GM08714 (cell line): ENCODE results near the gene WNT11.

Source experiments
- H3K4me3 ChIP-seq: fragments of 200-500 bp; sonication (Bioruptor generic); 2 replicates; pipeline ENCODE4 v1.5.1; 2014; ENCODE audit warnings: mild to moderate bottlenecking, low read length, inconsistent platforms
- ZNF274 ChIP-seq: IDR thresholded peaks from 2 replicates; pipeline ENCODE4 v1.6.1; 2012; ENCODE audit warnings: mild to moderate bottlenecking, low read depth, low read length

Gene WNT11

GRCh38 chr11:76218449-76219178 lies 12.3 kb upstream of the WNT11 start:
- no peak for TF ChIP-seq ZNF274
- no peak overlapping the region for H3K4me3 ChIP-seq

DNA sequence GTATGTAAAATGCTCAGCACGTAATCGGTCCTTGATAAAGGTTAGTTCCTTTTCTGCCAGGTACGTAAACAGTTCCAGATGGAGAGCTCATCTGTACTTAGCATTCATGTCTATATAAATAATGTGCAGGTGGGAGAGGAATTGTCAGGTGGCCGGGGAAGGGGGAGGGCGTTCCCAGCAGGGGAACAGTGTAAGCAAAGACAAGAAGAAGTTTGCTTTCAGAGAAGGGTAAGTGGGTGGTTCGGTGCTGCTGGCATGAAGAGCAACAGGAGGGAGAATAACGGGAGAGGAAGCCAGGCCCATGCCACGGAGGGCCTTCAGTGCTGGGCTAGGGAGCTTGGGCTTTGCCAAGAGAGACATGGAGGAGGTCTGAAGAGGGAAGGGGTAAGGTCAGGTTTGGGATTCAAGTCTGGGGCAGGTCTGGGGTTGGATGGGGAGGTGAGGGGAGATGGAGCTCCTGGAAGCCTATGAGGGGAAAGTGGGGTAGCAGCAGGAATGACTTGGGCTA lies 11.4 kb upstream of the WNT11 start:
- H3K4me3 ChIP-seq = no peak overlapping the region
- TF ChIP-seq ZNF274 = no peak

GRCh38 chr11:76216536-76217325 lies 10.4 kb upstream of the WNT11 start:
- no peak for TF ChIP-seq ZNF274
- no peak overlapping the region for H3K4me3 ChIP-seq

- no peak for TF ChIP-seq ZNF274
- no peak overlapping the region for H3K4me3 ChIP-seq
Measured at GRCh38 chr11:76215941-76216340, 9.6 kb upstream of the WNT11 start.

DNA sequence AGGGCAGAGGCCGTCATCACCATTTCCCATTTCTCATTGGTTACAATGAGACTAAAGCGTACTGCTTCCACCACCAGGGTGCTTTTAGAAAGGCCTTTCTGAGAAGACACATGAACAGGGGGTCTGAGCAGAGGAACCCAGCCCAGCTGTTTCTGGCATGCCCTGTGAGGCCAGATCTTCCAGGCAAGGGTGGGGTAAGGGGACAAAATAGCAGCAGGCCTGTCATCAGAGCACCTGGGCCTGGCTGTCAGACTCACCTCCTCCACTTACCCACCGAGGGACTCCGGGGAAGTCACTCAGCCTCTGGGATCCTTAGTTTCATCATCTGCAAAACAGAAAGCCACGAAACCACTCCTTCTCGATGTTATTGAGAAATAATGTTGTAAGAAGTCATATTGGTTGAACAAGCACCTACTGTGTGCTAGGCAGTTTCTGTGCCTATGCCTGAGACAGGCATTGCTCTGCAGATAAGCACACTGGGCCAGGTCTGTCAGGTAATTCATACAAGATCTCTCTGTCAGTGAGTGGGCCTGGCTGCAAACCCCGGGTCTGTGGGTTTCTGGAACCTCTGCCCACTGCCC lies 8.8 kb upstream of the WNT11 start:
- TF ChIP-seq ZNF274 = no peak
- no peak overlapping the region for H3K4me3 ChIP-seq

DNA sequence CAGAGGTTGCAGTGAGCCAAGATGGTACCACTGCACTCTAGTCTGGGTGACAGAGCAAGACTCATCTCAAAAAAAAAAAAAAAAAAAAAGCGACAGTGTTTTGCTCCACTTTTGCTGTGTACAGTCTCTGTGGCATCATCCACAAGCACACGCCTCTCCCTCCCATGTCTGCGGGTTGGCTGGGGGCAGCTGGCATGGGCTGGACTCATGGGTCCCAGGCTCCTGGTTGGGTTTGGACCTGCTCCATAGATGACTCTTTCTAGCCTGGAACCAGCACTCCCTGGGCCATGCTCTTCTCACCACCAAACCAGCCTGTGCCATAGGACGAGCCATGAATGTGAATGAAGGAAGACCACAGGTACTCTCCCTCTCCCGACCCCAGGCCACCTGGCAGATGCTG lies 7.9 kb upstream of the WNT11 start:
- no peak for TF ChIP-seq ZNF274
- no peak overlapping the region for H3K4me3 ChIP-seq

GRCh38 chr11:76212086-76213035 lies 6.1 kb upstream of the WNT11 start:
- TF ChIP-seq ZNF274 = no peak
- H3K4me3 ChIP-seq = no peak overlapping the region

DNA sequence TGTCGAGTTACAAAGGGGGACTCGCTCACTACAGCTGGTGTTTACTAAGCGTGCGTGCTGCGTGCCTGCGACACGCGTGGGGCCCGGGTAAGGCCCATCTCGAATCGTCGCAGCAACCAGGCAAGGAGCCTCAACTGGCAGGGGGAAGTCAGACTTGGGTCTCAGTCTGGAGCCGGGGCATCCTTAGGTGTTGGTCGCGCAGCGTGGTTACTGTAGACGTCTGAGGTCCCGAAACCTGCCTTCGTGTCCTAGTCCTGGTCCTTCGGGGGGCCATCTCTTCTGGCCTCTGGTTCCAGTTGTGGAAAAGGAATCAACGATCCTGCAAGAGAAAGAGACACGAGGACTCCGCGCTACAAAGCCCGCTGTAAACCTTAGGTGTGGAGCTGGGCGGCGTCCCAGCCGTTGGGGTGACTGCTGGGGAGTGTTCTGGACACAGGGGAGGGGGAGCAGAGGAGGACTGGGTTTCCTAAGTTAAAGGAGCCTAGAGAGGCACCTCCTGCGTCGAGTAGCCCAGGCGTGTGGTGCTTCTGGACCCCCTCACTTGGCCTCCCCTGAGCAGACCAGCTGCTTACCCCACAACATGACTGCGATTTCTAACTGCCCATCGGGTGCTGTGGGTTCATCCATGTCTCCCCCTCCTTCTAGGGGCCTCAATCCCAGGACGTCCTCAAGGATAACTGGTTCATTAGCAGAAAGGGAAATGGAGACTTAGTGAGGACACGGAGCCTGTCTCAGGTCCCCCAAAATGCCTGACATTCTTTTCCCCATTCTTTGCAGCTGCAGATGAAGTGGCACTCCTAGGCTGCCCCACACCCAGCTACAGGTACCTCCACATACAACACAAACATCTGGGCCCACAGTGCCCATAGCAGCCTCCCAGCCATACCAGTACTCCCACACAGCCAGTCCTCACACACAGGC lies 4.9 kb upstream of the WNT11 start:
- TF ChIP-seq ZNF274 = no peak
- H3K4me3 ChIP-seq = no peak overlapping the region

DNA sequence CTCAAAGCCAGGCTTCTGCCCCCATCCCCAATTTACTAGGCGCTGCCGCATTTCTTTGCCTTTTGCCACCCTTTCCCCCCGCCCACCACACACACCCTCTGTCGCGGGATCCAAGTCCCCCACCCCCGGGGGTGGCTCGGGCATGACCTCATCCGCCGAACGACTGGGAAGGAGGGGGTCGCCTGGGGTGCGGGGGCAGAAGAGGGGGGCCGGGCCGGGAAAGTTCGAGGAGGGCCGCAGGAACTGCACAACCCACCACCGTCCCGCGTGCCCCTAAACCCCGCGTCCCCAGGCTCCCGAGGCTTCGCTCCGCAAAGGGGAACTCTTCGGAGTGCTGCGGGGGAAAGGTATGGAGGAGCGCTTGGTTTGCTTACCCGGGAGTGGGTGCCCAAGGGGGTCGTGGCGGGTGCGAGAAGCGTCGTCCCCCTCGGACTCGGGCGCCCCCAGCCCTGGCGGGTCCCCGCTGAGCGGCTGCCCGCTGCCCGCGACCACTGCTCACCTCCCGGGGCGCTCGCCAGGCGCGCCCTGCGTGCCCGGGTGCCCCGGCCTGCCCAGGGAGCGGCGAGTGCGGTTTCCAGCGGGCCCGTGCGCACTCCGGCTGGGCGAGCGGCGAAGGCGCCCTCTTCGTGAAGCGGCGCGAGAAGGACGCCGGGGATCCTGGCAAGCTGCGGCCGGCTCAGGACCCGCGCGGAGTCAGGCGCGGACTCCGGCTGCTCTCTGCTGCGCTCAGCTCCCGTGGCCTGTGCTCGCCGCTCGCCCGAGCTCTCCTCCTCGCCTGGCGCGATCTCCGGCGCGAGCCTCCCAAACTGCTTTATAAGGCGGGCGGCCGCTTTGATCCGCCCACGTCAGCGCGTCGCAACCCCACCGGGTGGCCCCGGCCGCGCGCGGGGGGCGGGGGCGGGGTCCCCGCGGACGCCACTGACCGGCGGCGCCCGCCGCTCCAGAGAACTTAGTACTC lies 4.0 kb upstream of the WNT11 start:
- H3K4me3 ChIP-seq = no peak overlapping the region; the same call in 1 of the 2 replicates
- TF ChIP-seq ZNF274 = no peak

GRCh38 chr11:76209375-76209972 lies 3.2 kb upstream of the WNT11 start:
- peak overlapping the region; percentile 46; the same call in 1 of the 2 replicates for H3K4me3 ChIP-seq
- TF ChIP-seq ZNF274 = no peak

DNA sequence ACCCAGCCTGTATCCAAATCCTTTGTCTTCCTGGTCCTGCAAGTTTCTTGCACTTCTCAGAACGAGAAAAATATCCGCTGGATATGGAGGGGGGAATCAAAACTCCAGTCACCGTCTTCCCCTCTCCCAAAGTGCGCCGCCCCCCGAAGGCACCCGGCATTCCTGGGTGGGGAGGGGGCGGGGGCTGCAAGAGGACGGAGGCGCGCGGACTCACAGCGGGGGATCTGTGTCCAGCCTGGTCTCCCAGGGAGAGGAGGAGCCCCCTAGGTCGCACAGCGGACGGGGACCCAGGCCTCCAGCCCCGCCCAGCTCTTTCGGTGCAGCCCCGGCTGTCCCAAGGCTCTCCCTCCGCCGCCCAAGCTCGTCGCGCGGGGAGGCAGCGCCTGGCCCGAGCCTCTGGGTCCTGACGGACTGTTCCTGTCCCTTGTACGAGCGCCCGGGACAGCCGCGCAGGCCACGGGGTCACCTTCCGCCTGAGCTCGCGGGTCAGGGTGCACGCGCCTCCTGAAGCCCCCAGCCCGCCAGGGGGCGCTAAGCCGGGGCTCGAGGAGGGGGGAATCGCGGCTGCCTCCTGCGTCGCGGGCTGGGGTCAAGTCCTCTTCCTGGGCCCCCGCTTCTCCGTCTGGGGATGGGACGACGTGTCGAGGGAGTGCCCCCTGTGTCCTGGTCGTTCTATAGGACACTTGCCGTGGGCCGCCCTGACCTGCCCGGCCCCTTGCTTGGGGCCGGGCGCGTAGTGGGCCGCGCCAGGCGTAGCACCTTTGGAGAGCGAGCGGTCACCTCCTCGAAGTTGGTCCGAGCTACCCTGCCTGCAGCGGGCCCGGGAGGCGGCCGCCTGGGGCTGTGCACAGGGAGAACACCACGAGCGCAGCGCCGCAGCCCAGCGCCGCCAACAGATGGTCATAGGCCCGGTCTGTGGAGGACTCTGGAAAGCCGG lies 2.4 kb upstream of the WNT11 start:
- TF ChIP-seq ZNF274 = no peak
- peak overlapping the region; percentile 46; the same call in 1 of the 2 replicates for H3K4me3 ChIP-seq
